Hematopoietic multipotent progenitor cell treated with erythropoietin and hydrocortisone succinate and interleukin-3 and kit ligand, for 15 days (in vitro differentiated cells): ENCODE results near the gene SLC25A41.

Source experiments
- DNase-seq: peaks from one replicate; pipeline ENCODE4 v3.0.0-alpha.2; 2015; ENCODE audit warnings: low spot score

The SLC25A41 gene

DNA sequence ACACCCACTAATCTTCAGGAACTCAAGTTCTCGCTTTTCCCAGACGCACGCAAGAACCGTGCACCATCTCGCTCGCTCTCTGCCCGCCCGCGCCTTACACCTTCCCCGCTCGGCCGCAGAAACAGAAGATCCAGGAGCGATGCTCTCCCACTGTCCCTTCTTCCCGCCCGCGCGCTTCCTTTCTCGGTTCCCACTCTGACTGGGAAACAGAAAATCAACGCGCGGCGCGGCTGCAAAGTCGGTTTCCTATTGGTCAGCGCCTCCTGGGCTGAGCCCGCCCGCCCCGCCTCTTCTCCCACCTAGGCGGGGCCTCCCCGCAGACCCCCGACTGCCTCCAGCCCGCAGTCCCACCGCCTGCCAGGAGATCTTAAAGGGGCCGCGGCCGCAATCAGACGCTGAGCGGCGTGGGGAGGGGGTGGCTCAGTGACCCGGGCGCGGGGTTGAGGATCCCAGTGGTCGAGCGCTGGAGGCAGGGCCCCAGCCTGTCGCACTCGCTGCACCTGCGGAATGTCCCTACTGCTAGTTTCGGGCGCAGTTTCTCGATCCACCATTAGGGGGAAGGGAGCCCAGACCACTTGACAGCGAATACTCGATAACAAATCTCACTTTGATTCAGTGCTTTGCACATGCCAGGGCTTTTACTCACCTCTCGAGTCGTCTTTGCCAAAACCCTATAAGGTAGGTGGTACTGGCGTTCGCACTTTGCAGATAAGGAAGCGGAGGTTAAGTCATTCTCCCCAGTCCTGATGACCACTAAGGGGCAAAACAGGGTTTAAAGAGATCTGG is 26.7 kb upstream of the SLC25A41 start:
- DNase-seq = peak; percentile 40

DNA sequence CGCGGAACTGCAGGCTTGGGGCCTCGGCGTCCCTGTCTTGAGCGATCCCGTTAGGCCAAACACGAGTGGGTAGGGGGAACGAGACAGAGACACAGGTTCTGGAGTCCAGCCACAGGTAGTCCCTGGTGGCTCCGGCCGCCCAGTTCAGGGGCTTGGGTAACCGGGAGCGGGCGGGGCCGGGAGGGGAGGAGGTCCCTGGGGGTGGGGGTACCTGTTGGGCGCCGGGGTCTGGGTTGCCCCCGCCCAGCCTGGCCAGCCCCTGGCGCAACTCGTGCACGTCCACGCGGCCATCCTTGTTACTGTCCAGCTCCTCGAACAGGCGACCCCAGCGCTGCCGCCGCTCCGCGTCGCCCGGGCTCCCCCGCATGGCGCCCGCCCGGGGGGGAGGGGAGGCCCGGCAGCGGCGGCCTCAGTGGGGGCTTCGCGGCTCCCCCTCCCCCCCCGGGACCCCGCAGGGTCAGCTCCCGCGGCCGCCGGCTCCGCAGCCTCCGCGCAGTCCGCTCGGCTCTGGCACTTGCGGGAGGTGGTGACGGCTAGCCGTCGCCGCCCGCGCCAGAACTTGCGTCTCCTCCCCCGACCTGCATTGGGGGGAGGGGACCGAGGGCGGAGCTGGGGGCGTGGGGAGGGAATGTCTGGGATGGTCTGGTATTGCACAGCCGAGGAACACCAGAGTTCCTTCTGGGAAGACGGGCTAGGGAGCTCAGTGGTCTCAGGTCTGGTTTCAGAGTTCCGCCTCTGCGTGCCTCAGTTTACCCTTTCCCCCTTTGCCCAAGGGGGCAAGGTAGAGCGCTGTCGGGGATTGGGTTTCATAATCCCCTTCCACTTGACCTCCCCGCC is 25.9 kb upstream of the SLC25A41 start, which contains the start of gene SLC25A23:
Gene SLC25A23 (minus strand): TSS at position 531 of the 837 bp plus-strand sequence. CDS start 164 bp downstream, at position 367.
- no peak for DNase-seq

DNA sequence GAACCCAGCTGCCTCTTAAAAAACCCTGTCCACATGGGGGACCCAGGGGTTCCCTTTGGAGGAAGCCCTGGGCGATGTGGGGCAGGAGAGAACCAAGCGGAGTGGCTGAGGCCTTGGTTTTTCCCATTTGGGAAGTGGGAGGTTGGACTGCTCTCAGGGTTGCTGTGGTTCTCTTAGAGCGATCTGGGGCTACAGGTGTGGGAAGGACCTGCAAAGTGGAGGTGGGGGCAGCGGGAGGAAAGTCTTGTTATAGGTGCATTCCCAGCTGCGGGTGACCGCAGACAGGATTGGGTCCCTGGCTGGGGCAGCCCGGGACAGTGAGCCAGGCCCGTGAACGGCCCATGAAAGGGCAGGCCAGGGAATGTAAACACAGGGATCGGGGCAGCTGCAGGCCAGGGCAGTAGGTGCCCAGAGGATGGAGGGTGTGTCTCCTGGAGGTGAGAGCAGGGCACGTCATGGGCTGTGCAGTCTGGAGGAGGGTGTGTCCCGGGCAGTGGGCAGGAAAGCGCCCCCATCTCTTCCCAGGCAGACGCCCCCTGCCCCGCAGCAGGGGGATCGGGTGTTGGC is 25.2 kb upstream of the SLC25A41 start:
- no peak for DNase-seq

DNA sequence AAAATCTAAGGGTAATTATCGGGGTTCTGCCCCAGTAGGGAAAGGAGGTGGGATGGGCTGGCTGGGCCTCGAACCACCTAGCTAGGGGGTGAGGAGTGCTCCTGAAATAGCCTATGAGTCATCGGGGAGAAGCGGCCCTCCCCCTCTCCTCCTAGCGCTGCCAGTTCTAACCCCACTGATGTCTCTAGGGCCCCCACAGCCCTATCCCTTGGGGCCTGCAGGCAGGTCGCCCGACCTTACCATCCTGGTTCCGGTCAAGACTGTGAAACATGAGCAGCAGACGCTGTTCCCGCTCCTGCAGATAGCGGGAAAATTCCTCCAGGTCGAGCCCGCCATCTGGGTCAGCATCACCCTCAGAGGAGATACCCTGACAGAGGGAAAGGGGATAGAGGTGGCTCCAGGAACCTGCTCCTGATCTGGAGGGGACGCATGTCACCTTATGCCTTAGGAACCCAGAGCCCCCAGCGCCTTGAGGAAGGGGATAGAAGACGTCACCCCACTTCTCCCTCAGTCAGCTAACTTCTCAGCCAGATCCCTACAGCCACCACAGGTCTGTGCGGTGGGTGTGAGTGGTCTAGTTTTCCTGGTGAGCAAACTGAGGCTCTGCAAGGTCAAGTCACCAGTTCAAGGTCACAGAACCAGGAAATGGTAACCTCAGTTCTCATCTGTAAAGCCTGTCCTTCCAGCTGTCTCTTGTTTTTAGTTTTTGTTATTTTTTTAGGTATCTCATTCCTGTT is 24.6 kb upstream of the SLC25A41 start:
- DNase-seq = no peak

DNA sequence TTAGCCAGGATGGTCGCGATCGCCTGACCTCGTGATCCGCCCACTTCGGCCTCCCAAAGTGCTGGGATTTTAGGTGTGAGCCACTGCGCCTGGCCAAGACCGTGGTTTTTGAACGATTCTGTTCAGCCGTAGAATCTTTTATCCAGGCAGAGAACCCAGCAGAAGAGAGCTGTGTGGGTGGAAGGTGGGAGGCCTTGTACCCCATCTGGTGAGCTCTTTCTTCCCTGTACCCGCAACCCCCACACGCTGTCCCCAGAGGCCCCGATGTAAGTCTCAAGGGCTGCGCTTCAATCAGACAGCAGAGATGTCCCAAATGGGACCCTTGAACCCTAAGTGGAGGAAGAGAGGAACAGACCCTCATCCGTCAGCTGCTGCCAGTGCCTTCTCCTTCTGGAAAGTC is 22.4 kb upstream of the SLC25A41 start:
- no peak for DNase-seq

DNA sequence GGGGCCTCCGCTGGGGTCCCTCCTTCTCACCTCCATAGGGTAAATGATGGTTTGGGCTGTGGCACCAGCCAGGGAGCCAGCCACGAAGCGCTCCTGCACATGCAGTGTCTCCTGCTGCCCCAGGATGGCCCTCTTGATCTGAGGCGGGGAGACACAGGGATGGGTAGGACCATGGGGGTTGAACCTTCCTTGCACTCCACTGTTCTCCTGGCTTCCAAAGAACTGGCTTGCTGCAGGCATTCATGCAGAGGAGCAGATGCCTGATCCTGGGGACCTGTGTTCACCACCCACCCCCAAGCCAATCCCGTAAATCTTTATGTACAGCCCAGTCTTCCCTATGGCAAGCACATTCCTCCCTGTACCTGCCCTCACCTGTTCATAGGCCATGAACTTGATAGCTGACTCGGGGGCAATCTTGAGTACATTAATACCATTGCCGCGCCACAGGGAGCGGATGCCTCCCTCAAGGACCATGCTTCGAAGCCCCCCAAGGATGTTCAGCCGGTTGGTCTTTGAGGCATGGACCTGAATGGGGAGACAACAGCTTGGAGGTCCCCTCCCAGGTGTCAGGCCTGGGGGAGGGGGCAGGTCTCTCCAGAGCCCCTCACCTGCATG is 20.5 kb upstream of the SLC25A41 start:
- DNase-seq = no peak

DNA sequence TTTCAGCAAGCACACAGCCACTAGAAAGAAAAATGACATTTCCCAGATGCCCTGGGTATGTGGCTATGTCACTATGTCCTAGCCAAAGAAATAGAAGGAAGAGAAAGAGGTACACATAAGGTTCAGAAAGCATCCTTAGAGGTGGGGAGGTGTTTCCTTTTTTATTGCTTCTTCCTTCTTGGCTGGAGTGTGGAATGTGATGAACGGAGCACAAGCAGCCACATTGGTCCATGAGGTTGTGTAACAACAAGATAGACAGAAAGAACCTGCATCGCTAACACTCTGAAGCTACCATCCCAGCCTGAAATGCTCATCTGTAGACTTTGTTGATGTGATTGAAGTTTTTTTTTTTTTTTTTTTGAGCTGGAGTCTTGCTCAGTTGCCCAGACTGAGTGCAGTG is 19.3 kb upstream of the SLC25A41 start:
- no peak for DNase-seq

DNA sequence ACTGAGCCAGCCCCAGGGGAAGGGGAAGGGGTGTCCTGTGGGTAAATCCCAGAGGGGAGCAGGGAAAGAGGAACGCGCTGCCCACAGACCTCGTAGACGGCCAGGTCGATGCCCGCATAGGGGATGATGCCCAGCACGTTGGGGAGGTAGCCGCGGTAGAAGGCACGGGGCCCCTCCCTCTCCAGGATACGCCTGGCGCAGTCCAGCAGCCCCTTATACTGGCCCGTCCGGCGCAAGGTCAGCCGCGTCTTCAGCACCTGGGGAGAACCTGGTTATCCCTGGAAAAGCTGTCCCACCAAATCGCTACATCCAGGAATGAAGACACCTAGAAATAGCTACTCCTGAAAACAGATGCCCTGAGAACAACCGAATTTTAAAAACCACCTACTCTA is 18.7 kb upstream of the SLC25A41 start:
- DNase-seq = no peak

DNA sequence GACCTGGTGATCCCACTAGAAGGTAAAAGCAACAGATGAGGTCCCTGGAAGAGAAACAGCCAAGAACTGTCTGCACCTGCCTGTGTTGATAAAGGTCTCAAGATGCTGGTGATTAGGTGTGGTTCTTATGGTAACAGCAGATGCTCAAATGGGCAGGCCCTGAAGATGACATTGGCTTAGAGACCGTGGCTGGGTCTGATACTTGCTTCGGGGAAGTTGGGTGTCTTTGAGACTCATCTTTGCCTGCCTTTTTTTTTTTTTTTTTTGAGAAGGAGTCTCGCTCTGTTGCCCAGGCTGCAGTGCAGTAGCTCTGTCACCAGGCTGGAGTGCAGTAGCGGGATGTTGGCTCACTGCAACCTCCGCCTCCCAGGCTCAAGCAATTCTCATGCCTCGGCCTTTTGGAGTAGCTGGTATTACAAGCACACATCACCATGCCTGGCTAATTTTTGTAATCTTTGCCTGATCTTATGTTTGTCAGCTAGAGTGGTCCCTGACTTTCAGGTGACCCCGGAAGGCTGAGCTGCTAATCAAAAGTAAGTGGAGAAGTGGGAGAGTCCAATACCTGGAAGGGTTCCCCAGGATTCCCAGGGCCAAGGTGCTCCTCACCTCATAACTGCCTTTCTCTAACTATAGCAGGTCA is 18.1 kb upstream of the SLC25A41 start:
- no peak for DNase-seq

DNA sequence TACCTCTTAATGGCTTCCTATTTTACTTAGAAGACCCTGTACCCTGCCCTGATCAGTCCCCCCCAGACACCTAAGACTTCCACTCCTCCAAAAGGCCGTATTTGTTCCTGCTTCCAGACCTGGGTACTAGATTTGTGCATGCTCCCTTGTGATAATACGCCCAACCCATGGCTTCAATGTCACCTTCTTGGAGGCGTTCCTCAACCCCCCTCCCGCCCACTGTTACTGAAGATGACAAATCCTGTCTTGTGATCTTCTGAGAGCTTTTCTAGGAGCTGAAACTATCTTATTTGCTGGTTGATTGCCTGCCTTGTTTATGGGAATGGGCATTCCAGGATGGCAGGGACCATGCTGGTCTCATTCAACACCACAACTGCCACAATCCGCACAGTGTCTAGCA is 16.6 kb upstream of the SLC25A41 start:
- no peak for DNase-seq

DNA sequence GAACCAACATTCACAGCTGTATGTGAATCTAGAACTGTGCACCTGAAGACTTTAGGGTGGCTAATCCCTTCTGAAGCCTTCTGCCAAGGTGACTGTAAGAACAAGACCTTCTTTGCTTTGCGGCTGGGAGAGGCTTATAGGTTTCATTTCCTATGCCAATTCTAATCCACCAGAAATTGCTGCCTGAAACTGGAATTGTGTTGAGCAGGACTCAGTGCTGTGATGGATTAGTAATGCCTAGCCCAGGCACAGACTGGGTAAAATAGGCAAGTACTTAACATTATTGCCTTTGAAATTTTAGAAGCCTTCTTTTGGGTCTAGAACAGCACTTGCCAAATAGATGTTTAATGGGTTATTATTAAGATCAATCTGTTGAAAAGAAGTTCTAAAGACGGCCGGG is 14.5 kb upstream of the SLC25A41 start:
- no peak for DNase-seq

DNA sequence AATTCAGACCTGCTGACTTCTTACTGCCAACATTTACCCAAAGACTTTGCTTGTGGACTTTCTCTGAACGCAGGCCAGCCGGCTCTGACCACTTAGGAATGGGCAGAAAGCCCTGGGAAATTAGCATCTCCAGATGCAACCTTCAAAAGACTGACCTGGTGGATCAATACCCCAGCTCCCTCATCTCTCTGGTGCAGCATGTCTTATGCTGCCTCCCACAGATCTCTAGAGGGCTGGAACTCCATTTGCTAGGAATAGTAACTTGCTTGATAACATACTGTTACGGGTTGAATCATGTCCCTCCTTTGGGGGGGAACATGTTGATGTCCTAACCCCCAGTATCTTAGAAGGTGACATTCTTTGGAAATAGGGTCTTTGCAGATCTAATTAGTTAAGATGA is 12.9 kb upstream of the SLC25A41 start:
- no peak for DNase-seq

DNA sequence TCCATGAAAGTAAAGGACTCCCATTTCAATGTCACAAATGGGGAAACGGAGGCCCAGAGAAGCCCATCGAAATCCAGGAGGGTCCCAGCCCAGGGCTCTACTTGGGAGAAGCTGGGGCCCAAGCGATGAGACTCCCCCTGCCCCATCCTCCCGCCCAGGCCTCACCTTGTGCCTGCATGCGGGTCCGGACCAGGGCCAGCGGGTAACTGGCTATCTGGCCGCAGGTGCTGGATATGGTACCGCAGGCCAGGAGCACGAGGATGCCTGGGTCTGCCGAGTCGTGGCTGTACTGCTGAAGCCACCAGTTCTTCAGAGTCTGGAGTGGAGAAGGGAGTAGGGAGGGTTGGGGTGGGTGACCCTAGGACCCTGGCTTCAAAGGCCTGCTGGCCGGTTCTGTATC is 10.4 kb upstream of the SLC25A41 start:
- DNase-seq = no peak

DNA sequence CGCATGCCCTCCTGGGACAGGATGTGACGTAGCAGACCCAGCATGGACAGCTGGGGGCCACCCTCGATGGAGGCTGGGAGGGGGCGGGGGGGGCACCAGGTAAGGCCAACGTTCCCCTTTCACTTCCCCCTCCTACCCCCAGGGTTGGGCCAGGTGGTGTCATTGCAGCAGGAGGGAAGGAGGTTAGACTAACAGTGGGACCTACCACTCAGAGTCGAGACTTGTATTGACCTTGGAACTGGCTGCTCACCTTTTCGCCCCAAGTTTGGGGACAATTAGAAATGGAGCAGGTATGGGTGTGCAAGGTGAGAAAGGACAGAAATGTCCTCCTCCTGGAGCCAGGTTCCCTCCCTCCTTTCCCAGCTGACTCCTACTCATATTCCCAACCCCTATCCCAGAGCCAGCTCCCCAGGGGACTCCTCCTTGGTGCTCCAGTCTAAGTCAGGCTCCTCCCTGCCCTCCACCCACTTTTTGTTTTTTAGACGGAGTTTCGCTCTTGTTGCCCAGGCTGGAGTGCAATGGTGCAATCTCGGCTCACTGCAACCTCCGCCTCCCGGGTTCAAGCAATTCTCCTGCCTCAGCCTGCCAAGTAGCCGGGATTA is 8.6 kb upstream of the SLC25A41 start:
- DNase-seq = no peak

DNA sequence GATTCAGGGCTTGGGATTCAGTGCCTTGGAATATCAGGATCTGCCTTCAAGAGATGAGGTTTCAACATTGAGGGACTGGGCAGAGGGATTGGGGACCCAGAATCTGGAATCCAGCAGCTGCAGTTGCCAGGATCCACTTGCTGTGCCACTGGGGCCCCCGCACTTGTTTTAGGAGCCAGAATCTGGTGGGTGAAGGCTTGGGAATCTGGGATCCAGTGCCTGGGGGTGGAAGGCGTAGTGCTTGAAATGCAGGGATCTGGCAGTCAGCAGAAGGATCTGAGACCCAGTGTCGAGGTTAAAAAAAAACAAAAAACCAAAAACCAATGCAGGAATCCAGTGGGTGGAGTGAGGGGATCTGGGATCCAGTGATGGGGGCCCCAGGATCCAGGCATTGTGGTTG is 7.3 kb upstream of the SLC25A41 start:
- no peak for DNase-seq

DNA sequence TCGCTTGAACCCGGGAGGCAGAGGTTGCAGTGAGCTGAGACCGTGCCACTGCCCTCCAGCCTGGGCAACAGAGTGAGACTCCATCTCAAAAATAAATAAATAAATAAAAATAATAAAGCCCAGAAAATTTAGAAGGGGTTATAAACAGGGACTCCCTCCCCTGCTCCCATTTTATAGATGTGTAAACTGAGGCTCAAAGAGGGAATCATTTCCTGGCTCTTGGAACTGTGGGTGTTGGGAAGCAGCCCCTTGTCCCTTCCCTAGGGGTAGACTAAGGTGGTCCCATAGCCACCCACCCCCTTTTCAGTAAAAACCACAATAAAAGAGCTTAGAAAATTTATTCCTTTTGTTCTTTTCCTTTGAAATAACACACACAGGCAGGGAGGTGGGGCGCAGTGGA is 6.2 kb upstream of the SLC25A41 start:
- no peak for DNase-seq

DNA sequence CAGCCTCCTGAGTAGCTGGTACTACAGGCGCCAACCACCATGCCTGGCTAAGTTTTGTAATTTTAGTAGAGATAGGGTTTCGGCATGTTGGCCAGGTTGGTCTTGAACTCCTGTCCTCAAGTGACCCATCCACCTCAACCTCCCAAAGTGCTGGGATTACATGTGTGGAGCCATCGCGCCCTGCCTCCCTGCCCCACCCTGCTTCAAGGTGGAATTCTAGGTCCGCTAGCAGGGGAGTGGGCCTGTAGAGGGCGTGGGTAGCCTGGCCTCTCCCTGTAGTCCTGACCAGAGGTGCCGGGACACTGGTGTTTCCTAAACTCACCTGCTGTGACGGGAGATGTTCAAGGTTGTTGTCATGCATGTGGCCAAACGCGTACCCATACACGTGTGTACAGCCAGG is 398 bp downstream of the SLC25A41 start:
- DNase-seq = no peak

DNA sequence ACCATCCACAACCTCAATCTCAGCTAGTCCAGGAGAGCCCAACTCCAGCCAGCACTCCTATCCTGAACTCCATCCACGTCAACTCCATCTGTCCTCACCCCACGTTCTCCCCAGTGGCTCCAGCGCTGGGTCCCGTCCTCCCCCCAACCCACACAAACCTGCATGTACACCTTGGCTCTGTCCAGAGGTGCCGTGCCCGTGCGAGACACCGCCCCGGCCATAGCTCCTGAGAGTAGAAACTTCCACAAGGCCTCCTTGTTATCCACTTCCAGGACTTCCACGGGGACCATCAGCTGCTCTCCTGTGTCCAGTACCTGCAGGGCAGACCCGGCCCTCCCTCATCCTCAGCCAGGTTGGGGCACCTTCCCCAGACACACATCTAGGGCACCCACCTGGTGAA is 1.7 kb downstream of the SLC25A41 start:
- DNase-seq = no peak

DNA sequence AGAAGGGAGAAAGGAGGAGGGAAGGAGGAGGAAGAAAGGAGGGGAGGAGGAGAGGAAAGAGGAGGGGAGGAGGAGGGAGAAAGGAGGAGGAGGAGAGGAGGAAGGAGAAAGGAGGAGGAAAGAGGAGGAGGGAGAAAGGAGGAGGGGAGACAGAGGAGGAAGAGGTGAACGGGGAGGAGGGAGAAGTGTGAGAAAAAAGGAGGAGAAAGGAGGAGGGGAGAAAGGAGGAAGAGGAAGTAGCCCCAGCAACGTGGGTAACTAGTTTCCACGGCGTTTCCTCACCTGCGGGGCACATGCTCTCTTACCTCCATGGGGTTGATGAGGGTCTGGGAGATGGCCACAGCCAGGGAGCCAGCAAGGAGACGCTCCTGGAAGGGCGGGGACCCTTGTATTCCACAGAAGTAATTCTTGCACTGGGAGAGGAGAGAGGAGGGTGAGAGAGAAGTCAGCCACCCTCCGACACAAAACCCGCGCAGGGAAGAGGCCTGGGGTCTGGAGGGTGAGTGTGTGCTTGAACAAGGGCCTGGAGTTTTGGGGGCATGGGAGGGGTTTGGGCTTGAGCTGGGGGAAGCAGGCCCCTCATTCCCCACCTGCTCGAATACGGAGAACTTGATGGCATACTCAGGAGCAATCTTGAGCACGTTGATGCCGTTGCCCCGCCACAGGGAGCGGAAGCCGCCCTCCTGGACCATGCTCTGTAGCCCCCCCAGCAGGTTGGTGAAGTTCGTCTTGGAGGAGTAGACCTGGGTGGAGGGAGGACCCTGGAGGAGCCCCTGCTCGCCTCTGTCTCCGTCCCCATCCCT is 3.9 kb downstream of the SLC25A41 start:
- no peak for DNase-seq
